HG02943 (cell line): Measurements from ENCODE around the gene PRDX6.

Source experiments
- ATAC-seq: cut with Tn5 transposase; IDR thresholded peaks from one replicate; pipeline ENCODE4 v1.9.1; 2021; ENCODE audit warnings: mild to moderate bottlenecking, low read depth, moderate library complexity; ENCODE audit not compliant: unreplicated experiment

Gene PRDX6

DNA sequence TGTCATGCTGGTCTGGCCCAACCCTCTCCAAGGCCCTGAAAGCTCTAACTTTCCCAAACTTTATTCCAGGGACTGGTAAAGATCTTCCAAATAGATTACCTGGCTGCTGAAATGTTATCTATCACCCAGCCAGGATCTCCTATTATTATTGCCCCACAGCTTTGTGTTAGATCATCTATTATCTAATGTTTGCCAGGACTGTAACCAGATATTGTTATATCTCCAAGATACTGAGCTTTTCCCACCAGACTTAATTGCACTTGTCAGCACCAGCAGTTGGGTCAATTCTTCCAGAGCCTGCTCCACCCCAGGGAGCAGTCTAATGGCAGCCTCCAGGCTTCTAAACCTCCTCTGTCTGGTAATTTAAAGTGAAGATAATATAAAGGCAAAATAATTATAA, 59.1 kb downstream of the PRDX6 start:
- no peak for ATAC-seq
